ENCODE results near the gene CD22. TPM values are rescaled to one million over a fixed set of nuclear protein-coding genes. Genes with fewer than 3 reads are reported as not detected.

CD22 gene
- polyA plus RNA-seq, 1 donor (not counting 4 experiments of a cell fraction or from before 2014, with no cell fraction given) = 0.26 TPM

DNA sequence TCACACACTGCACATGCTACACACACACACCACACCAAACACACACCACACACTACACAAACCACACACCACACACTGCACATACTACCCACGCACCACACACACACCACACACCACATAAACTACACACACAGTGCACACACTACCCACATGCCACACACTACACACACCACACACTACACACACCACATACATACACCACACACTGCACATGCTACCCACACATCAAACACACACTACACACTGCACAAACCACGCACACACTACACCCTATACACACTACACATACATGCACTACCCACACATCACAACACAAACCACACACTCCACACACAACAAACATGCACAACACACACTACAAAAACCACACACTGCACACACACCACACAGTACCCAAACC lies 31.1 kb upstream of the CD22 start:
- H3K27ac ChIP-seq (ENCODE audit: control insufficient read depth, insufficient read depth, low read length) = no peak overlapping the region
- H3K4me1 ChIP-seq (ENCODE audit: control insufficient read depth, extremely low read depth, insufficient read depth, low read length) = no peaks in the 10 kb centered on the region
- no peaks in the 10 kb centered on the region for H3K36me3 ChIP-seq (ENCODE audit: control insufficient read depth in 2 of 2, extremely low read depth in 1 of 2, insufficient read depth in 2 of 2, low read length in 2 of 2)
- no peaks in the 10 kb centered on the region for H3K9me3 ChIP-seq (ENCODE audit: control insufficient read depth, low read depth, low read length)
- H3K4me2 ChIP-seq (ENCODE audit: control insufficient read depth, extremely low read depth, insufficient read depth, low read depth, low read length) = no peak overlapping the region
- no peak overlapping the region for H2AFZ ChIP-seq (ENCODE audit: control insufficient read depth, low read length)
- H3K79me2 ChIP-seq (ENCODE audit: control insufficient read depth, insufficient read depth, low read length) = no peaks in the 10 kb centered on the region
- H4K20me1 ChIP-seq (ENCODE audit: control insufficient read depth, extremely low read depth, insufficient read depth, low read length) = no peaks in the 10 kb centered on the region
- DNase-seq (ENCODE audit: low read depth, low spot score) (no peak), FAIRE-seq (no peak)
- H3K27me3 ChIP-seq (ENCODE audit: control insufficient read depth, extremely low read depth, insufficient read depth, low read length) = peaks cover 27% of the 10 kb centered on the region
- H3K9me1 ChIP-seq (ENCODE audit: control insufficient read depth, extremely low read depth, insufficient read depth, low read length) = no peaks in the 10 kb centered on the region
- TF ChIP-seq EZH2 (IDR thresholded peaks at IDR 0.05; ENCODE audit: low read length) (no peak), CTCF (optimal IDR thresholded peaks at IDR 0.05 in 1 of 3, IDR thresholded peaks at IDR 0.05 in 1 of 3, conservative IDR thresholded peaks at IDR 0.05 in 1 of 3; ENCODE audit: extremely low read depth in 1 of 3, insufficient read depth in 2 of 3, low read length in 3 of 3) (no peak)
- dilution Hi-C loops (cut with MboI; ENCODE audit: extremely low pct_ligation_motif_present, low sequenced_read_pairs) = no loop called here
- no peak overlapping the region for H3K9ac ChIP-seq (ENCODE audit: control insufficient read depth, extremely low read depth, insufficient read depth, low read length)
- H3K4me3 ChIP-seq (ENCODE audit: control insufficient read depth in 2 of 3, extremely low read depth in 1 of 3, insufficient read depth in 2 of 3, low read depth in 1 of 3, low read length in 3 of 3) = no peak overlapping the region

DNA sequence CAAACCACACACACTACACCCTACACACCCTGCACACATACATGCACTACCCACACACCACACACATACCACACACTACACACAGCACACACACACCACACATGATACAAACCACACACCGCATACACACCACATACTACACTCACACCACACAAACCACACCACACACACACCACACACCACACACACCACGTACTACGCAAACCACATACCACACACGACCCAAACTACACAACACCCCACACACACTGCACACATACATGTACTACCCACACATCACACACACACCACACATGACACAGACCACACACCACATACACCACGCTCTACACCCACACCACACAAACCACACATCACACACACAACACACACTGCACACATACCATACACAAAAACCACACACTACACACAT lies 30.4 kb upstream of the CD22 start:
- Histone ChIP-seq H2AFZ (ENCODE audit: control insufficient read depth, low read length) (no peak overlapping the region), H3K4me1 (ENCODE audit: control insufficient read depth, extremely low read depth, insufficient read depth, low read length) (no peaks in the 10 kb centered on the region), H3K4me3 (ENCODE audit: control insufficient read depth in 2 of 3, extremely low read depth in 1 of 3, insufficient read depth in 2 of 3, low read depth in 1 of 3, low read length in 3 of 3) (no peak overlapping the region), H3K9me3 (ENCODE audit: control insufficient read depth, low read depth, low read length) (no peaks in the 10 kb centered on the region), H3K27me3 (ENCODE audit: control insufficient read depth, extremely low read depth, insufficient read depth, low read length) (peaks cover 20% of the 10 kb centered on the region), H3K9me1 (ENCODE audit: control insufficient read depth, extremely low read depth, insufficient read depth, low read length) (no peaks in the 10 kb centered on the region), H3K4me2 (ENCODE audit: control insufficient read depth, extremely low read depth, insufficient read depth, low read depth, low read length) (no peak overlapping the region), H3K9ac (ENCODE audit: control insufficient read depth, extremely low read depth, insufficient read depth, low read length) (no peak overlapping the region), H3K36me3 (ENCODE audit: control insufficient read depth in 2 of 2, extremely low read depth in 1 of 2, insufficient read depth in 2 of 2, low read length in 2 of 2) (no peaks in the 10 kb centered on the region), H3K27ac (ENCODE audit: control insufficient read depth, insufficient read depth, low read length) (no peak overlapping the region), H3K79me2 (ENCODE audit: control insufficient read depth, insufficient read depth, low read length) (no peaks in the 10 kb centered on the region), H4K20me1 (ENCODE audit: control insufficient read depth, extremely low read depth, insufficient read depth, low read length) (no peaks in the 10 kb centered on the region)
- FAIRE-seq (no peak), DNase-seq (ENCODE audit: low read depth, low spot score) (no peak)
- dilution Hi-C loops (cut with MboI; ENCODE audit: extremely low pct_ligation_motif_present, low sequenced_read_pairs) = no loop called here
- TF ChIP-seq EZH2 (IDR thresholded peaks at IDR 0.05; ENCODE audit: low read length) (no peak), CTCF (optimal IDR thresholded peaks at IDR 0.05 in 1 of 3, IDR thresholded peaks at IDR 0.05 in 1 of 3, conservative IDR thresholded peaks at IDR 0.05 in 1 of 3; ENCODE audit: extremely low read depth in 1 of 3, insufficient read depth in 2 of 3, low read length in 3 of 3) (no peak)

Measured in keratinocyte (primary cell).